ENCODE results near the gene CNOT9. TPM values are rescaled to one million over a fixed set of nuclear protein-coding genes. Genes with fewer than 3 reads are reported as not detected.

CNOT9 gene
- total RNA-seq, 1 experiment from 2014 or later, result 59.9 TPM

- H3K27me3 ChIP-seq (replicated peaks; ENCODE audit: control insufficient read depth, insufficient read depth, low read length), result no peaks in the 10 kb centered on the region
- ChIA-PET POLR2A (no interaction called here), CTCF (no interaction called here)
- peaks cover 6% of the 10 kb centered on the region for H3K9me3 Mint-ChIP-seq (ENCODE audit: unreplicated experiment)
- H3K4me1 ChIP-seq, result no peaks in the 10 kb centered on the region
- no peak overlapping the region for H3K4me3 ChIP-seq (ENCODE audit: low read depth, low read length)
- peaks cover 63% of the 10 kb centered on the region for H3K36me3 Mint-ChIP-seq (ENCODE audit: insufficient read depth, unreplicated experiment)
- H3K36me3 ChIP-seq (ENCODE audit: control insufficient read depth, insufficient read depth, low read length), result peaks cover 7% of the 10 kb centered on the region
- no peak overlapping the region for H3K27ac Mint-ChIP-seq (ENCODE audit: unreplicated experiment)
- H3K4me3 Mint-ChIP-seq (ENCODE audit: unreplicated experiment), result no peak overlapping the region
- no peaks in the 10 kb centered on the region for H3K27me3 Mint-ChIP-seq (ENCODE audit: insufficient read depth, unreplicated experiment)
- TF ChIP-seq CTCF (IDR thresholded peaks at IDR 0.05; ENCODE audit: insufficient read depth in 1 of 2, low read depth in 1 of 2, low read length in 1 of 2, severe bottlenecking in 1 of 2, unreplicated experiment in 1 of 2), result no peak
- DNase-seq, result no peak
- H3K4me1 Mint-ChIP-seq (ENCODE audit: low read depth, unreplicated experiment), result no peaks in the 10 kb centered on the region
- H3K9me3 ChIP-seq, result peaks cover 7% of the 10 kb centered on the region
- BruUV-seq (replicated peaks), result no TSS peak
- intact Hi-C loops (cut with micrococcal nuclease; ENCODE audit: unreplicated experiment), result no loop called here
Measured at GRCh38 chr2:218529990-218530389, 38.6 kb upstream of the CNOT9 start.

GRCh38 chr2:218536804-218537494, 31.7 kb upstream of the CNOT9 start:
- Histone ChIP-seq H3K36me3 (ENCODE audit: control insufficient read depth, insufficient read depth, low read length) (0 out of 2 replicates have a peak, but pooled peaks cover 1% of the 10 kb centered on the region), H3K4me1 (no peaks in the 10 kb centered on the region), H3K4me3 (ENCODE audit: low read depth, low read length) (no peak overlapping the region), H3K27me3 (replicated peaks; ENCODE audit: control insufficient read depth, insufficient read depth, low read length) (no peaks in the 10 kb centered on the region), H3K9me3 (no peaks in the 10 kb centered on the region)
- BruUV-seq (replicated peaks), result no TSS peak
- H3K27me3 Mint-ChIP-seq (ENCODE audit: insufficient read depth, unreplicated experiment), result no peaks in the 10 kb centered on the region
- CTCF ChIA-PET, result no interaction called here
- H3K4me3 Mint-ChIP-seq (ENCODE audit: unreplicated experiment), result no peak overlapping the region
- intact Hi-C loops (cut with micrococcal nuclease; ENCODE audit: unreplicated experiment), result loop anchor here (2.0 kb wide), 1 partner anchor 42 kb away; no protein-coding TSS in a partner anchor
- H3K9me3 Mint-ChIP-seq (ENCODE audit: unreplicated experiment), result no peaks in the 10 kb centered on the region
- DNase-seq, result no peak
- no peak overlapping the region for H3K27ac Mint-ChIP-seq (ENCODE audit: unreplicated experiment)
- POLR2A ChIA-PET, result no interaction called here
- peaks cover 27% of the 10 kb centered on the region for H3K36me3 Mint-ChIP-seq (ENCODE audit: insufficient read depth, unreplicated experiment)
- H3K4me1 Mint-ChIP-seq (ENCODE audit: low read depth, unreplicated experiment), result no peaks in the 10 kb centered on the region
- TF ChIP-seq CTCF (IDR thresholded peaks at IDR 0.05; ENCODE audit: insufficient read depth in 1 of 2, low read depth in 1 of 2, low read length in 1 of 2, severe bottlenecking in 1 of 2, unreplicated experiment in 1 of 2), result no peak

GRCh38 chr2:218540015-218540414, 28.6 kb upstream of the CNOT9 start:
- DNase-seq, result no peak
- peaks cover 3% of the 10 kb centered on the region; the same call in 1 of the 2 replicates for H3K36me3 ChIP-seq (ENCODE audit: control insufficient read depth, insufficient read depth, low read length)

More at GRCh38 chr2:218540015-218540414, 28.6 kb upstream of the CNOT9 start:
- Mint-ChIP-seq H3K9me3 (ENCODE audit: unreplicated experiment) (no peaks in the 10 kb centered on the region), H3K27ac (ENCODE audit: unreplicated experiment) (no peak overlapping the region), H3K4me1 (ENCODE audit: low read depth, unreplicated experiment) (no peaks in the 10 kb centered on the region), H3K36me3 (ENCODE audit: insufficient read depth, unreplicated experiment) (peaks cover 38% of the 10 kb centered on the region), H3K27me3 (ENCODE audit: insufficient read depth, unreplicated experiment) (no peaks in the 10 kb centered on the region), H3K4me3 (ENCODE audit: unreplicated experiment) (no peak overlapping the region)
- CTCF ChIA-PET, result no interaction called here
- POLR2A ChIA-PET, result no interaction called here
- no peak for TF ChIP-seq CTCF (IDR thresholded peaks at IDR 0.05; ENCODE audit: insufficient read depth in 1 of 2, low read depth in 1 of 2, low read length in 1 of 2, severe bottlenecking in 1 of 2, unreplicated experiment in 1 of 2)
- Histone ChIP-seq H3K27me3 (replicated peaks; ENCODE audit: control insufficient read depth, insufficient read depth, low read length) (no peaks in the 10 kb centered on the region), H3K4me3 (ENCODE audit: low read depth, low read length) (no peak overlapping the region), H3K9me3 (no peaks in the 10 kb centered on the region), H3K4me1 (no peaks in the 10 kb centered on the region)
- intact Hi-C loops (cut with micrococcal nuclease; ENCODE audit: unreplicated experiment), result no loop called here
- BruUV-seq (replicated peaks), result no TSS peak
